LHCN-M2 (cell line): ENCODE data around the gene MALL. TPM values are rescaled to one million over a fixed set of nuclear protein-coding genes. Genes with fewer than 3 reads are reported as not detected.
"Not testable (repeated sequence)": the region's sequence is repeated elsewhere in the genome, so short reads cannot be mapped to it uniquely, and the experiment has no call there.

ENCODE experiments used
- DNase-seq: peaks from one replicate; pipeline ENCODE4 v3.0.0-alpha.2; 2012; ENCODE audit warnings: low read depth
- total RNA-seq: library from RNA; depleted of rRNA; stranded (reverse); fragments of >200 nt; gene quantifications from 2 replicates; pipeline ENCODE4 v1.2.3, GENCODE V29; 2014

MALL gene
- total RNA-seq, 1 experiment from 2014 or later: not detected

DNA sequence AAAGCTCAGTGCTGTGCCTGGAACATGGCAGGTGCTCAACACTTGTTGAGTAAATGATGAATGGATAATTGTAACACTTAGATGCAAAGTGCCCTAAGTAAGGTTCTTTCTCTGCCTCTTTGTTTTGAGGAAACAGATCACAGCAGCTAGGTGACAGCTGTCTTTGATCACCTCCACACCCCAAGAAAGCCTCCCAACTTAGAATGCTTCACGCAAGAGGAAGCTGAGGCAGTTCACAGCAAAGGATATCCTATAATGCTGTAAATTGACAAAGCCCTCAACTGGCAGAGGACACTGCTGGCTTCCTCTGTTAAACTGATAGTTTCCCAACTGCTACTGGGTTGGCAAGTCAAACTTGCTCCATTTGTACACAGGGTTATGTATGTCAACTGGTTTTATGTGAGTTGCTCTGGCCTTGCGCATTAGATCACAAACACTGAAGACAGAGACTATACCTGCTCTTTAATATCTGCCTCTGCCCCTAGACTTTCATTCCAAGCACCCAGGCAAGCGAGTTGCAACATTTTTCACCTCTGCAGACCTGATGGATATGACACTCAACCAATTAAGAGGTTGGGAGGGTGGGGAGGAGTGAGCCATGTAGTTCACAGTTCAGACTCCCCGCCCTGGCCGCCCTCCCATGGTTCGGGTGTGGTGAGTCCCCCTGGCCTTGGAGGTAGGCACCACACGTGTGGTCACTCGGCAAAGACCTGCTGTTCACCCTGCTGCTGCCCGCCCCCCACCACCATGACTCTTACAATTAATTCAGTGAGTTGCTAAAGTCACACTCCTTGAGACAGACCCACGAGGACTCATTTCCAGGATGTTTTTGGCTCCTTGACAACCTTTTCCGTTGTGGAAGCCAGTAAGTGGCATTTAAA, 4.8 kb upstream of the MALL start:
- DNase-seq: no peak

DNA sequence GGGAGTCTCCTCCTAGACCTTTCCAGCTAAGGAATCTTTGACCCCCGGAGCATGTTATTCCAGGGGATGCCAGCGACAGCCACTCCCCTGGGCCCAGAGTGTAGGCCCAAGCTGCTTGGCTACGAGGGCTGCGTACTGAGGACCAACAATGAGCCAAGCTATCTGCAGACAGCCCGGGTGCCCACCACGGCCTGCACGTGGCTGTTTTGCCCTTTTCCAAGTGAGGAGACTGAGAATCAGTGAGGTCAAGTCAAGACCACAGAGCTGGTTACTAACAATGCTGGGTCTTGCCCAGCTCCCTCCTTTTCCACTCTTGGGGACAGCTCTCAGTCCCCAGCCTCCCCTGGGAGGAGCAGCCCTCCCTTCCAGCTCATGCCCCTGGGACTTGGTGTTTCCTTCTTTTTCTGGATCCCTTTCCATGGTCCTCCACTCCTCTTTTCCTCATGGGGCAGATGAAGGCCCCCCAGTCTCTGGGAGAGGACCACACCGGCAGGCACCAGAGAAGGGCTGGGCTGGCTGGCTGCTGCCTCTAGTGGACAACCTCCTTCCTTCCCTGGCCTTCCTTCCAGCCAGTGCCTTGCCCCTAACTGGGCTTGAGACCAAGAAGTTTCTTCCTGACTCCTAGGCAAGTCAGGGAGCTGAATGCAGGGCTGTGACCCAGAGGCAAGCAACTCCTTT, 550 bp upstream of the MALL start:
- DNase-seq: peak; percentile 20

DNA sequence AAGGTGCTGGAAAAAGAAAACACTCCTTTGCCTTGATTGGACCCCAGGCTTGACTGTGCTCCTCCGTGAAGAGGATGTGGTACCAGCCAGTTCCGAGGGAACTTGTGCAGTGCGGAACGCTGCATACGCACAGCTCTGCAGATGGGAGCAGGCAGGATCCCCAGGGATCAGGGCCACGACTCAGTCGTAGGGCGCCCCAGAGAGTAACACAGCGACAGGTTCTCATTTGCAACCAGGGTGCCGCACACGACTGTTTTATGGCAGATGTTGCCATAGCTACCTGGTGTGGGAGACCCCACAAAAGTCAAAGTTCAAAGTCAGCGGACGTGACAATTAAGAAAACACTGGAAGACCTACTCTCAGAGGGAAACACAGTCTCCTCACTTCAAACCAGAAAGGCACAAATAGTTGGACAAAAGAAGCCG, 779 bp downstream of the MALL start:
- no peak for DNase-seq

DNA sequence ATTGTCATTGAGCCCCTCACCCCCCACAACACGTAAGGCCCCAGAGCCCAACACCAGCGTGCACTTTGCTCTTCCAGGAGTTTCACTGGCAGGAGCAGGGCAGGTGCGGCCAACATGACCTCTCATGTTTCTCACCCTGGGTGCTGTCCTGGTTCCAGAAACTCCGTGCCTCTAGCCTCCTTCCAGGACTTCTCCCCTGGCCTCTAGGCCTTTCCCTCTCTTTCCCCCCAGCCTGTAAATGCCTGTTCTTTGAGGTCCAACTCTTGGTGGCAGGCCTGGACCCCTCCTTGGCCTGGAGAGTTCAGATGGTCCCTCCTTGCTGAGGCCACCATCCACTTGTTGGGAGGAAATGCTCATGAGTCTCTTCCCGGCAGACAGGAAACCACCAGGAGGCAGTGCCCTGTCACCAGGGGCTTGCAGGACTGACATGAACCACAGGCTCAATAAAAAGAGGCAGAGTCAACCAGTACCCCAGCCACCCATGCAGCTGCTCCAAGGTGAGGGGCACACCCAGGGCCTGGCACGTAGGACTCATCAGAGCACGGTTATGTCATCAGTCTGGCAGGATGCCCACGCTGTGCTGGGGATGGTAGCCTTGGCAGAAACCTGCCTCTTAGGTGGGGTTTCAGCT, 1.5 kb downstream of the MALL start:
- DNase-seq: no peak

DNA sequence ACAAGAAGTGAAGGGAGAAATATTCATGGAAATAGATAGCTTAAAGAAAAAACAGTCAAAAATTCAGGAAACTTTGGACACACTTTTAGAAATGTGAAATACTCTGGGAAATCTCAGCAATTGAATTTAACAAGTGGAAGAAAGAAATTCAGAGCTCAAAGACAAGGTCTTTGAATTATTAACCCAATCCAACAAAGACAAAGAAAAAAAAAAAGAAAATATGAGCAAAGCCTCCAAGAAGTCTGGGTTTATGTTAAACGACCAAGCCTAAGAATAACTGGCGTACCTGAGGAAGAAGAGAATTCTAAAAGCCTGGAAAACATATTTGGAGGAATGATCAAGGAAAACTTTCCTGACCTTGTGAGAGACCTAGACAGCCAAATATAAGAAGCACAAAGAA, 7.3 kb downstream of the MALL start:
- DNase-seq: not testable (repeated sequence)

DNA sequence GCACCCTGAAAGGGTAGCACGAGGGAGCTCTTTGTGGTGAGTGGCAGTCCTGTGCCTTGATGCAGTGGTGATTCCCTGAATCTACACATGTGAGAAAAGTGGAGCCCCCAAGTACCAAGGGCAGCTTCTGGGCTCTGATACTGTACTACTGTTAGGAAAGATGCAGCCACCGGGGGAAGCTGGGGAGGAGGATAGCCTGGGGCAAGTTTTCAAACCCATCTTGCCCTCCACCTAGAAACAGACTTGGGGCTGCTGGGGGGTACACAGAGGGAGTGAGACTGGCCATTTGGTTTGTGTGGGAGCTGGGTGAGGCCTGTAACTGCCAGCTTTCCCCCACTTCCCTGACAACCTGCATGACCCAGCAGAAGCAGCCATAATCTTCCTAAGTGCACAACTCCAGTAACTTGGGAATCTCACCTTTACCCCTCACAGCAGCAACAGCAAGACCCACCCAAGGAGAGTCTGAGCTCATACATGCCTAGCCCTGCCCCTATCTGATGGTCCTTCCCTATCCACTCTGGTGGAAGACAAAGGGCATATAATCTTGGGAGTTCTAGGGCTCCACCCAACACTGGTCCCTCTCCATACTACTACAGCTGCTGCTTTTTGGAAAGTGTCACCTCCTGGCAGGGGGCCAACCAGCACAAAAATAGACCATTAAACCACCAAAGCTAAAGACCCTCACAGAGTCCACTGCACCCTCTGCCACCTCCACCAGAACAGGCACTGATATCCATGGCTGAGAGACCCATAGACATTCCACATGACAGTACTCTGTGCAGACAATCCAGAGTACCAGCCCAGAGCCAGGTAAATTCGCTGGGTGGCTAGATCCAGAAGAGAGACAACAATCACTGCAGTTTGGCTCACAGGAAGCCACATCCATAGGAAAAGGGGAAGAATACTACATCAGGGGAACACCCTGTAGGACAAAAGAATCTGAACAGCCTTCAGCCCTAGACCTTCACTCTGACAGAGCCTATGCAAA, 8.2 kb downstream of the MALL start:
- DNase-seq: no peak

DNA sequence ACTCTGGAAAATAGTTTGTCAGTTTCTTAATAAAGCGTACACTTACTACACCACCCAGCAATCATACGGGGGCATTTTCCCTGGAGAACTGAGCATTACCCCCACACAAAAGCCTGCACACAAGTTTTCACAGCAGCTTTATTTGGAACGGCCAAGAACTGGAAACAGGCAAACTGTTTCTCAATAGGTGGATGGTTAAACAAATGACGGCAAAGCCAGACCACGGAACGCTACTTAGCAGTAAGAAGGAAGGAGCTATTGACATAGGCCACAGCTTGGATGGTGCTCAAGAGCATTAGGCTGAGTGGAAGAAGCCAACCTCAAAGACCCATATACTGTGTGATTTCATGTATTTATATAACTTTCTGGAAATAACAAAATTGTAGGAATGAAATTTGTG, 9.0 kb downstream of the MALL start:
- DNase-seq: peak; percentile 33

DNA sequence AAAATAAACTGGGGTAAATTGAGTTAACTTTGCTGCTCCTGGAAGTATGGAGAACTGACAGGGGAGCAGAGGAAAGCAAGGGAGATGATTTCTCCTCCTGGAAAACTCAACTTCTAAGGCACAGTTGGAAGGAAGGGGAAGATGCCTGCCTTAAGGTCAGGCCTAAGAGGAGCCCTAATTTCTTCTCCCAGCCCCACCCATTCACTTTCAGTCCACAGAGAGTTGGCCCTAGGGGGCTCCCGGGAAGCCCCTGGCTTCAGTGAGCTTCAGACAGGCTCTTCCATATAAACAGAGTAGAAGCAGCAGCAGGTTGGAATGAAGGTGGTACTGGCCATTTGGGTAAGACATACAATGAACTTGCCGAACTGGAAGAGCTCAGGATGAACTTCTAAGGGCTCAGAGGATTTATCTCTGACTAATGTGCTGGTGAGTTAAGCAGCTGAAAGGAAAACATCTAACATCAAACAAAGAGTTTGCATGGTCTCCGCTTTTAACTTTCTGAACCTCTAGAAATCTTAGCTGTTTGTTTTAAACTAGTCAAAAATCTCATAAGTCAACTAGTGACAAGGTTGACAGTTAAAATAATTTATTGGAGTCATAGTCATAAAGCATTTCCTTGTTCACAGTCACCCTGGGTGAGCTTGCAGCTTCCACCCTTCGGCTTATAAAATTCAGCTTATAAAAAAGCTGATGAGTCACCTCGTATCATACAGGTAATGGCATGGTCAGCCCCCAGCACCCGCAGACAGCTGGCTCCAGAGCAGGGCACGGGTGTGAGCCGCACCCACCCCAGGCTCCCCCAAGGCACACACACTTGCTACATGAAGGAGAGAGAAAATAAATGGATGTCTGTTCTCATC, 9.8 kb downstream of the MALL start:
- peak; percentile 73 for DNase-seq

DNA sequence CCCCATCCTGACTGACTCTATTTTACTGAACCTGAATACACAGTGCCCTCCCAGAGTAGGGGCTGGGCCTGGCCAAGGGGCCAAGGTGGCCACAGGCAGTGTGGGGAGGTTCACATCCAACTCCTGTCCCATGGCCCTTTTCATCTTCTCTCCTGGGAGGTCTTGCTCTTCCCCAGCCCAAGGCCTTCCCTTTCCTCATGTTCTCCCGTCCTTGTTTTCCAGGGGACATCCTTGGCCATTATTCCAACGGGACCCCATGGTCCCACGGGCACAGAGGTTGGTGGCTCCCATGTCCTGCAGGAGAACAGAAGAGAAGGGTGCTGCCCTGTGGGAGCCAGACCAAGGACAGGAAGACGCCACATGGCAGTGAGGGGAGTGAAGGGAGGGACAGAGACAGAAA, 10.4 kb downstream of the MALL start:
- no peak for DNase-seq

DNA sequence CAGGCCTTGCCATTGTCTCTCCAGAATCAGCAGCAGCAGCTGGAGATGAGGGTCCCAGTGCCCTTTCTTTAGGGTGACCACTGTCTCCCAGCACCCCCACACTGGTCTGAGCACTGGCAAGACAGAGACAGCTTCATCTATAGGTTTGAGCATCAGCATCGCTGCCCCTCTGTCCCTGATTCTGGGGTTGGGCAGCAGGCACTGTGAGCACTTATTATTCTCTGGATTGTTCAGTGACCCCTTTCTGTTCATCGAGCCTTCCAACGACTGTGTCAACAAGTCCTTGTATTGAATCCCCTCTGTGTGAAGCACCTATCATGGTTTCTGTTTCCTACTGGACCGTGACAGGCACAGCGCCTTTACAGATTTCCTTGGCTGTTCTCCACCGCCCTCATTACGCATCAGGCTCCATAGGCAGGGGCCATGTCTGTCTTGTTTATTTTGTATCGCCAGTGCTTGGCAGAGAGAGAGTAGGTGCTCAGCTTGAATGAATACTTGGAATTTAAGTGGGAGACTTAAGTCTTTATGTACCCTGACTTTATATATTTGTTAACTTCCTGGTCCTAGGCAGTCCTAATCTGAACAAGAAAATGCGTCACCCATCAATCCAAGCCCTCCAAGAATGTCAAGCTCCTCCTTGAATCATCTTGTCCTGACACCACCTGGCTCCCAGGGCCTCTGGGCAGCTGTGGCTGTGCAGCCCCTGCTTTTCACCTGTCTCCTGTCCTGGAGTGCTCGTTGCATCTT, 11.4 kb downstream of the MALL start:
- no peak for DNase-seq

DNA sequence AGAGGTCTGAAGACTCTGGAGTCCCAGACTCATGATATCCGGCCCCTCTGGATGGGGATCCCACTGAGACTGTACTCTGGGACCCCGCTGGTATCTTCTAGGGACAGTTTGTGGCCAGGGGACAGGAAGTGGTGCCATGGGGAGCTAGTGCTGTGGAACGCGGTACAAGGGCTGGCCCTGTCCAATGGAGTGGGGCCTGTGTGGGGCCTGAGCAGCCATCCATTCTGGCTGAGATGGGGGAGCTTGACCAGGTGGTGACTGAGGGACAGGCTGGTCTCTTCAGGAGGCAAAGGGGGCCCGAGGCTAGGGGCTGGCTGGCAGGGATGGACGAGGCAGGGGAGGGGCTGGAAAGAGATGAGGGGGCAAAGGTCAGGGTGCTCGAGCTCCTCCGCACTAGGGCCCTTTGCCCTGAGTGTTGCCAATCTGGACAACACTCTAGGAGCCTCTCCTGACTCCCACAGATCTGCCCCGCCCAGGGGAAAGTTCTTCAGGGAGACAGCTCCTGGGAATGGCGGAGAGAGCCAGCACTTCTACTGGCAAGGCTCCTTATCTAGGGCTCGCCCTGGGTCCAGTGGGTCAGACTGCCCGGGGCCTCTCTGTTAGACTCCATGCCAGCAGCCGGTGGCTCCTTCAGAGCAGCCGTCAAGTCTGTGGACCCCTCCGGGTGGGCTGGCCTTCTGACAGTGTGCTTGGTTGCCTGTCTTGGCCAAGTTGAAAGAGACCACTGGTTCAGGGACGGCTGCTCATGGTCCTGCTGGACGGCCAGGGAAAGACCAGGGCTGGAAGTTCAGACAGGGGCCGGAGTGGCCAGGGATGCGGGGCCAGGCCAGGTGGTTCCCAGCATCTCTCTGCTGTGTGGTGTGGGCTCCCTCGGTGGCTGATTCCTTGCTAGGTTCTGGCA, 12.3 kb downstream of the MALL start:
- DNase-seq: no peak

DNA sequence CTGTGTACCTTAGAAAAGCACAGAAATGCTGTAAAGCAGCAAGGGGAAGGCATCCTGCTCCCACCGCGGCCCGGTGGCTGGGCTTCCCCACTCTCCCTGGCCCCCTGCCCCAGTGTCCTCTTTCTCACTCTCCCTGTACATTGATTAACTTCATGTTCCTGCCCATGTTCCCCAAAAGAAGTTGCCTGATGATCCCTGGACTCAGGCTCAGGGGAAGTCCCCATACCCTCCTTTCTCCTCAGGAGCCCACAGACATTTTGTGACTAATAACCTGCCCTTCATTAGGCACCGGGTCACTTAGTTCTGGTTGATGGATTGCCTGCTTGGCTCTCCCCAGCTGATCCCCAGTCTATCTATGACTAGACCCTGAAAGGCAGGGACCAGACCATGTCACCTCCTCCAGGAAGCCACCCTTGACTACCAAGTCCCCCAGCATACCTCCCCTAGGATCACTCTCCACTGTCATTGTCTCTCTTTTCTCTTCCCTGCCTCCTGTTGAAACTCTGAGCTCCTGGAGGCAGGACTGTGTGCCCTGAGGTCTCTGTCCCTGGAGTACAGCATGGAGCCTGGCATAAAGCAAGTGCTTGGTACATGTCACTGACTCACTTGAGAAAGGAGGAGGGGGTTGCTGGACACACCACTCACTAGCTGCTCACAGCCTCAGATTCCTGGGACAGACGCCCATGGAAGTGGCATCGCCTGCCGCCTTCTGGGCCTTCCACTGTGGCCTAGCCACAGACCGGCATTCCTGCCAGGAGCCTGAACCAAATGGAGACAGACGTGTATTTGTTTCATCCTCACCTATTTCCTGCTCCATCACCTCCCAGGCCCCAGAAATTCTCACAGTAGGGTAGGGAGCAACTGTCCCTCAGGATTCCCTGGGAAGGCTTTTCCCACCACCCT, 13.5 kb downstream of the MALL start:
- DNase-seq: peak; percentile 41

DNA sequence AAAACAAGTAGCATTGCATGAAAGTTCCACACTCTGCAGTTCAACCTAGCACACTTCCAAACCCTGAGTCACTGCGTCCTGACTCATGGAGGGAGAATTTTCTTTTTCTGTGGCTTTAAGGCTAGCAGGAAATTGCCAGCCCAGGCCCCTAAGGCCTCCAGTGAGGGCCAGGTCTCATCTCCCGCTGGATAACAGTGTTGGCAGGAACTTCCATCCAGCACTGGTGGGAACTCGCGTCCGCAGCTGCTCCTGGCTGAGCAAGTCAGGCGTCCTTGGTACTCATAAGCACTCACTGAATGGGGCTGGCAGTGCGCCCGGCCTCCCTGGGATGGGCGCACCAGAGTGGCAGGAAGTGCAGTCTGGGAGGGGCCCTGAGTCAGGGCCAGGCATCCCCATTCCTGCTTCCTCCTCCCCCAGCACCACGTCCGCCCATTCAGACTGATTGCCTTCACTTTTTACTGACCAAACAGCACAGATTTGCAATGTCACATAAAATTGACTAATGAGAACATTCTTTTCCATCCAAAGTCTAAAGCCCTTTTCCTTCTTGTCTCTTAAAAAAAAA, 14.3 kb downstream of the MALL start:
- peak; percentile 100 for DNase-seq

DNA sequence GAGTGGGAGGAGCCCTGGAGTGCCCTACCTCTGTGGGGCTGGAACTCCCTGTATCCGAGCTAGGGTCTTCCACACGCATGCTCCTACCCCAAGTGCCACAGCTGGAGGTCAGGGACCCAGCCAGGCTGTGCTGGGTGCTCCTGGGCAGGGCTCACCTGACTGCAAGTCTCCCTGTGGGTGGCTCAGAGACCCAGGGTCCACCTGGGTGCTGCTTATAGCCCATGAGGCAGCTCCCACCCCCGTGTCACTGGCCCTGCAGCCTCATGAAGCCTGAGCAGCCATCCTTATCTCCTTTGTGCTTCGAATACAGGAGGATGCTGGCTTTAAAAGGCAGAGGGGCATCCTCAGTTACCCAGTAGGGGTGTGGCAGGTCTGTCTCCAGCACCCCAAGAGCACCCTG, 14.7 kb downstream of the MALL start:
- DNase-seq: not testable (repeated sequence)

DNA sequence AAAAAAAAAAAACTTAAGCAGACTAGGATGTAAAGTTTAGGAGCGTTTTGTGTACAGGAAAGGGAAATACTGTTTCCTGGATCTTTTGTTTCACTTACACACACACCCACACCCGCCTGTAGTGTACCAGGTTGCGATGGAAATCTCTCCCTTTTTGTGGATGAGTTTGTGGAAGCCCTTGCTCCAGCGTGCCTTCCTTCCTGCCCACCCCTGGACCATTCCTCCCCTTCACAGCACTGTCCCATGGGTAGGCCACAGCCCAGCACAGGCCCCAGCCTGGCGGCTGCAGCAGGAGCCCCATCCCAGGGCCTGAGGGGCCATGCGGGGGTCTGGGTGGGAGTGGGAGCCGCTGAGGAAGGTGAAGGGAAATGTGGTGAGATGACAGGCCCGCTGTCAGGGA, 15.1 kb downstream of the MALL start:
- no peak for DNase-seq

DNA sequence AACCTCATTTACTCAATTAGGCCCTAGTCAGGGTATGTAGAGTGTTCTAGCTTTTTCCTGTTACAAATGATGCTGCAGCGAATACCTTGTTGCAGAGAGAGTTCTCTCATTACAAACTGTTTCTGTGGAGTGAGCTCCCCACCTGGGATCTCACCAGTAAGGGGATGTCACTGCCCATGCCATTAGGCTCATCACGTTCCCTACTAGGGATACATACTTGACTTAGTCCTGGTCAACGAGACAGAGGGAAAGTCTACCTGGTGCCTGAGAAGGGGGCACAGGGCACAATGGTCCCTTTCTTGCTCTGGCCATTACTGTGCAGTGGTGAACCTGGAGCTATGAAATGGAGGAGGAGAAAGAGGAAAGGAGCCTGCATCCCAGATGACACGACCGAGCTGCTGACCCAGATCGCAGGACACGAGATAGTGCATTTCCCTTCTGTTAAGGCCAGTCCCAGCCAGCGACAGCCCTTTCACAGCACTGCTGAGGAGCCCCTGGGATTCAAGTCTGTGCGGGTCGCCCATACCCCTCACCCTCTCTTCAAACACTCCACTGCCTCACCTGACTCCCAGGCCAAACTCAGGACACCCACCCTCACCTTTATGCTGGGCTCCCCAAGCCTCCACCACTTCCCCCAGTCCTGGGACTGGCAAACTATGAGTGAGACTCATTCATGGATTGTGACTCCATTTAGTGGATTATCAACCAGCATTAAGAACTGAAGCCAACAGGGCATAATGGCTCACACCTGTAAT, 16.0 kb downstream of the MALL start:
- DNase-seq: no peak
